ENCODE results near the gene TMEM52B. TPM values are rescaled to one million over a fixed set of nuclear protein-coding genes. Genes with fewer than 3 reads are reported as not detected.
"Not testable (repeated sequence)": the region's sequence is repeated elsewhere in the genome, so short reads cannot be mapped to it uniquely, and the experiment has no call there.

TMEM52B gene
- total RNA-seq, 1 donor from 2014 or later = not detected

GRCh38 chr12:10169104-10169503 lies 9.7 kb upstream of the TMEM52B start:
- DNase-seq (ENCODE audit: low spot score in 2 of 2) (no peak), FAIRE-seq (no peak)

GRCh38 chr12:10170216-10170615 lies 8.6 kb upstream of the TMEM52B start:
- DNase-seq (ENCODE audit: low spot score in 2 of 2) (no peak), FAIRE-seq (no peak)

- no peak for DNase-seq (ENCODE audit: low spot score in 2 of 2)
- FAIRE-seq = no peak
Measured at GRCh38 chr12:10171973-10172728, 6.7 kb upstream of the TMEM52B start, which contains the start of gene OLR1. Gene OLR1 (minus strand): TSS chr12:10172132. CDS start chr12:10172077, 55 bp downstream.

GRCh38 chr12:10174986-10175614 lies 3.7 kb upstream of the TMEM52B start:
- DNase-seq (ENCODE audit: low spot score in 2 of 2) (no peak), FAIRE-seq (no peak)

- DNase-seq (ENCODE audit: low spot score in 2 of 2) (no peak), FAIRE-seq (no peak)
Measured at GRCh38 chr12:10175846-10176636, 2.8 kb upstream of the TMEM52B start.

GRCh38 chr12:10179776-10180181 lies 947 bp downstream of the TMEM52B start:
- FAIRE-seq = no peak
- DNase-seq (ENCODE audit: low spot score in 2 of 2) = no peak

- FAIRE-seq = no peak
- DNase-seq (ENCODE audit: low spot score in 2 of 2) = no peak
Measured at GRCh38 chr12:10182354-10183049, 3.7 kb downstream of the TMEM52B start.

GRCh38 chr12:10184261-10184843 lies 5.5 kb downstream of the TMEM52B start:
- no peak for FAIRE-seq
- no peak for DNase-seq (ENCODE audit: low spot score in 2 of 2)

- no peak for DNase-seq (ENCODE audit: low spot score in 2 of 2)
- FAIRE-seq = no peak
Measured at GRCh38 chr12:10186299-10186698, 7.5 kb downstream of the TMEM52B start.

GRCh38 chr12:10186958-10187357 lies 8.1 kb downstream of the TMEM52B start:
- not testable (repeated sequence) for FAIRE-seq; DNase-seq (ENCODE audit: low spot score in 2 of 2)

- DNase-seq (ENCODE audit: low spot score in 2 of 2) = no peak
- FAIRE-seq = no peak
Measured at GRCh38 chr12:10189653-10190052, 10.8 kb downstream of the TMEM52B start.

- FAIRE-seq = no peak
- peak; percentile 45 to 74 for DNase-seq (ENCODE audit: low spot score in 2 of 2)
Measured at GRCh38 chr12:10190558-10191388, 11.9 kb downstream of the TMEM52B start.

GRCh38 chr12:10191865-10192264 lies 13.0 kb downstream of the TMEM52B start:
- no peak for FAIRE-seq
- no peak for DNase-seq (ENCODE audit: low spot score in 2 of 2)

GRCh38 chr12:10194160-10194670 lies 15.4 kb downstream of the TMEM52B start:
- DNase-seq (ENCODE audit: low spot score in 2 of 2) (no peak), FAIRE-seq (no peak)

- FAIRE-seq = no peak
- no peak for DNase-seq (ENCODE audit: low spot score in 2 of 2)
Measured at GRCh38 chr12:10196210-10196609, 17.4 kb downstream of the TMEM52B start.

GRCh38 chr12:10197879-10198278 lies 19.0 kb downstream of the TMEM52B start:
- DNase-seq (ENCODE audit: low spot score in 2 of 2) (no peak), FAIRE-seq (no peak)

- DNase-seq (ENCODE audit: low spot score in 2 of 2); FAIRE-seq: not testable (repeated sequence)
Measured at GRCh38 chr12:10204495-10204894, 25.7 kb downstream of the TMEM52B start.

- DNase-seq (ENCODE audit: low spot score in 2 of 2) (no peak), FAIRE-seq (no peak)
Measured at GRCh38 chr12:10205220-10205807, 26.5 kb downstream of the TMEM52B start.

GRCh38 chr12:10207136-10207535 lies 28.3 kb downstream of the TMEM52B start:
- FAIRE-seq (no peak), DNase-seq (ENCODE audit: low spot score in 2 of 2) (no peak)

Data from frontal cortex (tissue), 4 donors.